Astrocyte (in vitro differentiated cells and primary cell): Measurements from ENCODE around the gene SLC6A20.

Source experiments
- EZH2 ChIP-seq: IDR thresholded peaks from 2 replicates; pipeline ENCODE4 v1.6.1; 2012; ENCODE audit warnings: mild to moderate bottlenecking, low read length, inconsistent platforms; ENCODE audit not compliant: insufficient read depth
- TF ChIP-seq, protein P1 (sequence below): IDR thresholded peaks from 2 replicates; pipeline ENCODE4 v1.5.1; 2011; ENCODE audit warnings: low read depth, mild to moderate bottlenecking, inconsistent platforms, low read length, moderate library complexity; ENCODE audit not compliant: insufficient read depth

DNA sequence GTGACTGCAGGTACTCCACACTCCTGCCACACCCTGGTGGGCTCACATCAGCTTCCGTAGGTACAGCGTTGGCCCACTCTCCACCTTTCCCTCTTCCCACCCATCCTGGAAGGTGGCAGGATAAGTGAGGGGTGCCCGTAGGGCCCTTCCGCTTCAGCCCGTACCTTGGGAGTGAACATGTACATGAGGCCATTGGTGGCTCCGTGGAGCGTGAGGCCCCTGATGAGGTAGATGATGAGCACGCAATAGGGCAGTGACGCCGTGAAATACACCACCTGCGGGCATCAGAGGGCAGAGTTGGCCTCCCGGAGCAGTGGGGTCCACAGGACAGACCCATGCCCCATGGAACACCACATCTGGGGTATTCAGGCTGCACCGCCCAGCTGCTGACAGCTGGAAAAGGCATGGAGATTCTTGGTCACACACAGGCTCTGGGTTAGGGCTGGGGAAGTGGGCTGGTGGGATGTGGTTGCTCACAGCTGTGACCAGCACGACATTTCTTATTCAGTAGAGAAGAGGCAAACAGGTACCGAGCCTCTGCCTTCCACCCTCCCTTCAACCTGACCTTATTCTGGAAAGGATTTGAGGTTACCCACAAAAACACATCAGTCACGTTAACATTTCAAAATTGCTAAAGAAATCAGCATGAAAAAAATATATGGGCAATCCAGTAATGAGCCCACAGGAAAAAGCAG, 23.8 kb downstream of the SLC6A20 start:
- TF ChIP-seq EZH2: no peak
- TF ChIP-seq, protein P1, sequence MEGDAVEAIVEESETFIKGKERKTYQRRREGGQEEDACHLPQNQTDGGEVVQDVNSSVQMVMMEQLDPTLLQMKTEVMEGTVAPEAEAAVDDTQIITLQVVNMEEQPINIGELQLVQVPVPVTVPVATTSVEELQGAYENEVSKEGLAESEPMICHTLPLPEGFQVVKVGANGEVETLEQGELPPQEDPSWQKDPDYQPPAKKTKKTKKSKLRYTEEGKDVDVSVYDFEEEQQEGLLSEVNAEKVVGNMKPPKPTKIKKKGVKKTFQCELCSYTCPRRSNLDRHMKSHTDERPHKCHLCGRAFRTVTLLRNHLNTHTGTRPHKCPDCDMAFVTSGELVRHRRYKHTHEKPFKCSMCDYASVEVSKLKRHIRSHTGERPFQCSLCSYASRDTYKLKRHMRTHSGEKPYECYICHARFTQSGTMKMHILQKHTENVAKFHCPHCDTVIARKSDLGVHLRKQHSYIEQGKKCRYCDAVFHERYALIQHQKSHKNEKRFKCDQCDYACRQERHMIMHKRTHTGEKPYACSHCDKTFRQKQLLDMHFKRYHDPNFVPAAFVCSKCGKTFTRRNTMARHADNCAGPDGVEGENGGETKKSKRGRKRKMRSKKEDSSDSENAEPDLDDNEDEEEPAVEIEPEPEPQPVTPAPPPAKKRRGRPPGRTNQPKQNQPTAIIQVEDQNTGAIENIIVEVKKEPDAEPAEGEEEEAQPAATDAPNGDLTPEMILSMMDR: no peak
